Esophagus squamous epithelium (tissue), 5 donors: Measurements from ENCODE around the gene PRG3. TPM values are rescaled to one million over a fixed set of nuclear protein-coding genes. Genes with fewer than 3 reads are reported as not detected.
"Not testable (repeated sequence)": the region's sequence is repeated elsewhere in the genome, so short reads cannot be mapped to it uniquely, and the experiment has no call there.

Source experiments
- DNase-seq: peaks from one replicate; lab custom pipeline; 2025; lab: John Stamatoyannopoulos, UW
- H3K27ac ChIP-seq, 4 donors: fragments of 200-600 bp; sonication (generic); one replicate each; pipeline ENCODE4 v1.5.1; 2016 to 2019; ENCODE audit warnings: mild to moderate bottlenecking in 1 of 4
- H3K27me3 ChIP-seq, 4 donors: fragments of 200-600 bp; sonication (generic); 1 replicate in 3 of 4; 2 replicates in 1 of 4; pipeline versions ENCODE4 v1.5.1 to v1.6.0; 2017 to 2021; ENCODE audit warnings: antibody characterized with exemption in 1 of 4
- H3K36me3 ChIP-seq, 3 donors: fragments of 200-600 bp; sonication (generic); one replicate each; pipeline ENCODE4 v1.5.1; 2016 to 2019
- H3K4me1 ChIP-seq, 3 donors: fragments of 200-600 bp; sonication (generic); one replicate each; pipeline ENCODE4 v1.5.1; 2017 to 2019
- H3K4me3 ChIP-seq, 4 donors: fragments of 200-600 bp; sonication (generic); 1 replicate in 3 of 4; 2 replicates in 1 of 4; pipeline ENCODE4 v1.5.1; 2016 to 2019; ENCODE audit warnings: mild to moderate bottlenecking in 2 of 4, moderate library complexity in 1 of 4
- H3K9me3 ChIP-seq, 3 donors: fragments of 200-600 bp; sonication (generic); one replicate each; pipeline ENCODE4 v1.5.1; 2016 to 2019
- CTCF ChIP-seq, 6 experiments: fragments of 450-650 bp in 4 of 6; fragments of 200-600 bp in 2 of 6; sonication (generic) in 2 of 6; IDR thresholded peaks; one replicate each; pipeline ENCODE4 v1.5.1; 2016 to 2019; ENCODE audit warnings: antibody characterized with exemption in 6 of 6, mild to moderate bottlenecking in 4 of 6, moderate library complexity in 4 of 6
- POLR2A ChIP-seq, 4 donors: fragments of 450-650 bp; IDR thresholded peaks; one replicate each; pipeline ENCODE4 v1.6.1; 2017; ENCODE audit warnings: antibody characterized with exemption in 4 of 4, mild to moderate bottlenecking in 4 of 4, moderate library complexity in 3 of 4
- WGBS, 2 donors: methylation state at CpG; one replicate each; pipeline ENCODE4 v1.1.5; 2018; 5-methylcytosine and 5-hydroxymethylcytosine counted together
- intact Hi-C: fragments of 100-400 bp; cut with DNase I; formaldehyde crosslinking; loops from one replicate; pipeline ENCODE4 v1.15.0; 2022
- total RNA-seq, 4 donors: library from RNA; depleted of rRNA; stranded (reverse); fragments of >200 nt; gene quantifications; one replicate each; pipeline ENCODE4 v1.1.0, GENCODE V29; 2016
- donor health status: DM: yes; HTN: yes; CAD: no.

The PRG3 gene
- total RNA-seq, 4 donors from 2014 or later = not detected

- Histone ChIP-seq H3K27me3 (no peaks in the 10 kb centered on the region), H3K36me3 (peaks cover 16 to 67% (median 32%) of the 10 kb centered on the region in 3 donors), H3K27ac (peak overlapping the region in 3 of 4 donors; percentile 37 to 72 (median 57)), H3K9me3 (no peaks in the 10 kb centered on the region), H3K4me1 (peaks cover 0 to 26% (median 17%) of the 10 kb centered on the region in 3 donors), H3K4me3 (no peak overlapping the region)
- DNase-seq = no peak
- intact Hi-C loops = no loop called here
- TF ChIP-seq POLR2A (IDR thresholded peaks at IDR 0.05) (no peak), CTCF (IDR thresholded peaks at IDR 0.05) (no peak)
- WGBS, 2 donors = 38 to 67% methylated on average over 3 to 4 of the region's 4 CpGs
These were observed 25.5 kb upstream of the PRG3 start for GRCh38 chr11:57406337-57406904.

- 69 to 72% methylated on average over 4 of the region's 4 CpGs for WGBS, 2 donors
These were observed 24.4 kb upstream of the PRG3 start for GRCh38 chr11:57405271-57405860.

GRCh38 chr11:57403802-57404147, 22.8 kb upstream of the PRG3 start:
- Histone ChIP-seq H3K36me3 (peaks cover 4 to 41% (median 18%) of the 10 kb centered on the region in 3 donors), H3K4me1 (peaks cover 0 to 26% (median 17%) of the 10 kb centered on the region in 3 donors), H3K27ac (no peak overlapping the region), H3K9me3 (no peaks in the 10 kb centered on the region), H3K4me3 (no peak overlapping the region), H3K27me3 (no peaks in the 10 kb centered on the region)
- intact Hi-C loops = no loop called here
- TF ChIP-seq POLR2A (IDR thresholded peaks at IDR 0.05) = no peak
- no peak for TF ChIP-seq CTCF (IDR thresholded peaks at IDR 0.05)
- DNase-seq = no peak
- 70 to 89% methylated on average over 1 to 2 of the region's 2 CpGs for WGBS, 2 donors

More at GRCh38 chr11:57405271-57405860, 24.4 kb upstream of the PRG3 start:
- H3K27me3 ChIP-seq = no peaks in the 10 kb centered on the region
- H3K27ac ChIP-seq = no peak overlapping the region
- no peak for DNase-seq
- no peaks in the 10 kb centered on the region for H3K9me3 ChIP-seq
- TF ChIP-seq CTCF (IDR thresholded peaks at IDR 0.05) = no peak
- TF ChIP-seq POLR2A (IDR thresholded peaks at IDR 0.05) = no peak
- peaks cover 0 to 26% (median 17%) of the 10 kb centered on the region in 3 donors for H3K4me1 ChIP-seq
- intact Hi-C loops = no loop called here
- H3K36me3 ChIP-seq = peaks cover 16 to 57% (median 32%) of the 10 kb centered on the region in 3 donors
- H3K4me3 ChIP-seq = no peak overlapping the region

GRCh38 chr11:57403003-57403801, 22.3 kb upstream of the PRG3 start:
- H3K27ac ChIP-seq, H3K9me3 ChIP-seq, H3K27me3 ChIP-seq, H3K4me3 ChIP-seq, DNase-seq, intact Hi-C loops: not testable (repeated sequence)
- Histone ChIP-seq H3K4me1 (peaks cover 0 to 26% (median 17%) of the 10 kb centered on the region in 3 donors), H3K36me3 (peaks cover 0 to 35% (median 12%) of the 10 kb centered on the region in 3 donors)
- WGBS, 2 donors = 76 to 79% methylated on average over 5 to 6 of the region's 6 CpGs

- intact Hi-C loops = no loop called here
- Histone ChIP-seq H3K36me3 (peaks cover 0 to 27% (median 4%) of the 10 kb centered on the region in 3 donors), H3K4me3 (no peak overlapping the region), H3K27ac (no peak overlapping the region), H3K9me3 (no peaks in the 10 kb centered on the region), H3K27me3 (no peaks in the 10 kb centered on the region), H3K4me1 (peaks cover 0 to 22% (median 12%) of the 10 kb centered on the region in 3 donors)
- no peak for DNase-seq
- WGBS, 2 donors = 59 to 66% methylated on average over 5 to 6 of the region's 6 CpGs
- TF ChIP-seq CTCF (IDR thresholded peaks at IDR 0.05) (no peak), POLR2A (IDR thresholded peaks at IDR 0.05) (no peak)
These were observed 21.4 kb upstream of the PRG3 start for GRCh38 chr11:57402188-57403002.
